Heart left ventricle (tissue), 16 donors: ENCODE data around the gene SCRN1. TPM values are rescaled to one million over a fixed set of nuclear protein-coding genes. Genes with fewer than 3 reads are reported as not detected.

Experiments used
- ATAC-seq, 4 donors: fragments of 200-7000 bp; cut with Tn5 transposase; one replicate each; pipeline ENCODE4 v1.9.1; 2020 to 2022; ENCODE audit warnings: moderate library complexity in 4 of 4, mild to moderate bottlenecking in 3 of 4, moderate number of reproducible peaks in 1 of 4
- DNase-seq, 5 donors: peaks; one replicate each; pipeline ENCODE4 v3.0.0-alpha.2; 2020
- H3K27ac ChIP-seq, 12 donors: fragments of 200-600 bp; sonication (generic) in 4 of 12; one replicate each; pipeline versions ENCODE4 v1.5.0 to v1.8.0; 2016 to 2022; ENCODE audit warnings: mild to moderate bottlenecking in 2 of 12
- H3K27me3 ChIP-seq, 9 donors: fragments of 200-600 bp; sonication (generic) in 2 of 9; one replicate each; pipeline versions ENCODE4 v1.5.1 to v1.8.0; 2016 to 2022; ENCODE audit warnings: mild to moderate bottlenecking in 3 of 9
- H3K36me3 ChIP-seq, 9 donors: fragments of 200-600 bp; sonication (generic) in 2 of 9; one replicate each; pipeline versions ENCODE4 v1.5.0 to v1.8.0; 2018 to 2022; ENCODE audit warnings: mild to moderate bottlenecking in 2 of 9
- H3K4me1 ChIP-seq, 12 donors: fragments of 200-600 bp; sonication (generic) in 4 of 12; one replicate each; pipeline versions ENCODE4 v1.5.0 to v1.8.0; 2016 to 2022; ENCODE audit warnings: mild to moderate bottlenecking in 3 of 12
- H3K4me3 ChIP-seq, 12 donors: fragments of 200-600 bp; sonication (generic) in 4 of 12; one replicate each; pipeline versions ENCODE4 v1.5.0 to v1.8.0; 2017 to 2022; ENCODE audit warnings: mild to moderate bottlenecking in 9 of 12, moderate library complexity in 4 of 12
- H3K9me3 ChIP-seq, 12 donors: fragments of 200-600 bp; sonication (generic) in 4 of 12; one replicate each; pipeline versions ENCODE4 v1.5.0 to v1.8.0; 2016 to 2022; ENCODE audit warnings: mild to moderate bottlenecking in 1 of 12
- POLR2A ChIP-seq, 2 donors: fragments of 450-650 bp; IDR thresholded peaks; one replicate each; pipeline ENCODE4 v1.6.1; 2017; ENCODE audit warnings: antibody characterized with exemption in 2 of 2, mild to moderate bottlenecking in 2 of 2, moderate library complexity in 2 of 2
- WGBS, 4 donors: extraction: QIAGEN DNeasy Blood & Tissue Kit in 2 of 4; methylation state at CpG; one replicate each; pipeline versions ENCODE4 v1.1.5 to v1.1.7; 2013 to 2018; 5-methylcytosine and 5-hydroxymethylcytosine counted together
- intact Hi-C, 10 donors: fragments of 100-400 bp; cut with DNase I; formaldehyde crosslinking; loops; one replicate each; pipeline versions ENCODE4 v1.11.1 to v1.14.2; 2022
- polyA plus RNA-seq, 2 donors: library from polyadenylated mRNA; stranded (reverse); fragments of 200-250 nt; gene quantifications; one replicate each; pipeline ENCODE4 v1.2.3, GENCODE V29; 2013
- total RNA-seq, 9 donors: library from RNA; depleted of rRNA in 2 of 9; stranded (reverse); fragments of >200 nt in 2 of 9; fragmentation: NEBNext Ultra II Directional in 3 of 9; extraction: Animal tissue kit (Norgen Biotek cat#: 25700) in 3 of 9; gene quantifications; one replicate each; pipeline versions ENCODE4 v1.1.0 to v1.2.4, GENCODE V29; 2016 to 2023
- TF ChIP-seq, protein P1 (sequence below), 12 donors: fragments of 200-600 bp; sonication (generic) in 4 of 12; IDR thresholded peaks; one replicate each; pipeline versions ENCODE4 v1.5.0 to v1.8.0; 2018 to 2022; ENCODE audit warnings: antibody characterized with exemption in 12 of 12, mild to moderate bottlenecking in 5 of 12
- donor health status: ischemic (EF 13 %, LVEDD 7.1; RV severe dilation, severe dysfunction).
- donor health status: healthy with polysubstance abuse.
- donor health status: DM: no; HTN: yes; CAD: no.
- donor health status: DM: no; HTN: no; CAD: no.
- donor health status: ischemic (EF 25% LVEDD 6.9; RV normal size, moderate dysfunction).
- donor health status: ischemic (EF 25% LVEDD 5.7; RV mildly dilated, moderate dysfunction).
- donor health status: healthy.
- donor health status: DM: yes; HTN: yes; CAD: no.
- donor health status: ischemic (EF 35%, LVEDD 5.7; RV mildly dilated, moderate dysfunction).
- donor health status: nonischemic (EF 11% LVEDD 7.7; RV severe dilation, severe dysfunction).
- donor health status: DM: yes; HTN: yes; CAD: no.
- donor health status: PGD.
- donor health status: ischemic (EF 29% LVEDD 5.4; RV normal size, mild dysfunction).
- donor health status: nonischemic (EF 23%, LVEDD 6.1; RV moderate dilation, normal function).

The SCRN1 gene
- total and polyA plus RNA-seq, 11 donors: 2.7 to 40.2 (median 20.1) TPM

- no peak for DNase-seq
- Histone ChIP-seq H3K36me3 (peaks cover 0 to 66% (median 22%) of the 10 kb centered on the region in 9 donors), H3K4me1 (peaks cover 0 to 12% (median 2%) of the 10 kb centered on the region in 12 donors), H3K9me3 (no peaks in the 10 kb centered on the region), H3K27ac (no peak overlapping the region), H3K27me3 (no peaks in the 10 kb centered on the region), H3K4me3 (no peak overlapping the region)
- ATAC-seq: no peak
- 84 to 96% (median 89%) methylated on average over 2 of the region's 2 CpGs for WGBS, 4 donors
- TF ChIP-seq, protein P1, sequence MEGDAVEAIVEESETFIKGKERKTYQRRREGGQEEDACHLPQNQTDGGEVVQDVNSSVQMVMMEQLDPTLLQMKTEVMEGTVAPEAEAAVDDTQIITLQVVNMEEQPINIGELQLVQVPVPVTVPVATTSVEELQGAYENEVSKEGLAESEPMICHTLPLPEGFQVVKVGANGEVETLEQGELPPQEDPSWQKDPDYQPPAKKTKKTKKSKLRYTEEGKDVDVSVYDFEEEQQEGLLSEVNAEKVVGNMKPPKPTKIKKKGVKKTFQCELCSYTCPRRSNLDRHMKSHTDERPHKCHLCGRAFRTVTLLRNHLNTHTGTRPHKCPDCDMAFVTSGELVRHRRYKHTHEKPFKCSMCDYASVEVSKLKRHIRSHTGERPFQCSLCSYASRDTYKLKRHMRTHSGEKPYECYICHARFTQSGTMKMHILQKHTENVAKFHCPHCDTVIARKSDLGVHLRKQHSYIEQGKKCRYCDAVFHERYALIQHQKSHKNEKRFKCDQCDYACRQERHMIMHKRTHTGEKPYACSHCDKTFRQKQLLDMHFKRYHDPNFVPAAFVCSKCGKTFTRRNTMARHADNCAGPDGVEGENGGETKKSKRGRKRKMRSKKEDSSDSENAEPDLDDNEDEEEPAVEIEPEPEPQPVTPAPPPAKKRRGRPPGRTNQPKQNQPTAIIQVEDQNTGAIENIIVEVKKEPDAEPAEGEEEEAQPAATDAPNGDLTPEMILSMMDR (IDR thresholded peaks at IDR 0.05): no peak
- TF ChIP-seq POLR2A (IDR thresholded peaks at IDR 0.05): no peak
- intact Hi-C loops: loop anchor here in 9 of 10 donors (5.0 to 10.0 kb wide), 3 partner anchors 106 to 116 kb away; no protein-coding TSS in a partner anchor
Measured at GRCh38 chr7:29948587-29948986, 41.0 kb downstream of the SCRN1 start.

DNA sequence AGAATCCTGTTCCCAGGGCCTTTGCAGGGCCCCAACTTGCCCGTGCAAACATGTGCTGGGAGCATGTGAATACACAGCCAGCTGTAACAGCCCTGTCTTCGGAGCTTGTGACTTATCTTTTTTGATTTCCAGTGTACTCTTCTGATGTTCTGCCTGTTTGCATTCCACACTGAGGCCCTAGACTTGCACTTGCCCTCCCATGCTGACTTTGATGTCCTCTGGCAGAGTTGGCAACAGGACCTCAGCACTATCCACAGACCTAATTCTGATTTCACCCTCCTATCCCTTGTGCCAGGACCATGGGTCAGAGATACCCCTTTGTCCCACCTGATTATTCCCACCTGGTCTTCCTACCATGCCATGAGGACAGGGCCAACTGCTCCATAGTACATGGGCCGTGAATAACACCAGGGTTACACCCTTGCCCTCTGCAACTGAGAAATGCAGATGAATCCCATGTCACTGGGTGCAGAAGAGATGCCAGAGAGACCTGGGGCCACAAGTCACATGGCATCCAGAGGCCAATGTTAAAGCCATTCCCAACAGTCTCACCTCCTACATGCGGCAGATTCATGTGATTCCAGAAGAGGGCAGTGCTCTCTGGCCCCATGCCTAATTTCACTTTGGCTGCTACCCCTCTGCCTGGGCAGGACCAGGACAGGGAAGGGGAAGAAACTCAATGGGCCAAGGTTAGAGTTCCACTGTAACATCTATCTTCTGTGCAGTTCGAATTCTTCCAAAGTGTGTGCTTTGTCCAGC is 43.0 kb downstream of the SCRN1 start:
- TF ChIP-seq POLR2A (IDR thresholded peaks at IDR 0.05): no peak
- TF ChIP-seq, protein P1 (IDR thresholded peaks at IDR 0.05): peak in 11 of 12 donors; percentile 12 to 54 (median 33)
- H3K4me1 ChIP-seq: peaks cover 0 to 11% (median 0%) of the 10 kb centered on the region in 12 donors
- DNase-seq (peak in 4 of 5 donors; percentile 37 to 52 (median 40)), ATAC-seq (peak; percentile 40 to 82 (median 56))
- H3K36me3 ChIP-seq: peaks cover 0 to 70% (median 22%) of the 10 kb centered on the region in 9 donors
- WGBS, 4 donors: 64 to 80% (median 72%) methylated on average over 5 of the region's 5 CpGs
- no peak overlapping the region for H3K4me3 ChIP-seq
- H3K27ac ChIP-seq: peak overlapping the region in 1 of 12 donors; percentile 9
- no peaks in the 10 kb centered on the region for H3K9me3 ChIP-seq
- H3K27me3 ChIP-seq: no peaks in the 10 kb centered on the region
- intact Hi-C loops: loop anchor here (2.0 to 10.0 kb wide), 4 partner anchors 108 to 118 kb away; no protein-coding TSS in a partner anchor

DNA sequence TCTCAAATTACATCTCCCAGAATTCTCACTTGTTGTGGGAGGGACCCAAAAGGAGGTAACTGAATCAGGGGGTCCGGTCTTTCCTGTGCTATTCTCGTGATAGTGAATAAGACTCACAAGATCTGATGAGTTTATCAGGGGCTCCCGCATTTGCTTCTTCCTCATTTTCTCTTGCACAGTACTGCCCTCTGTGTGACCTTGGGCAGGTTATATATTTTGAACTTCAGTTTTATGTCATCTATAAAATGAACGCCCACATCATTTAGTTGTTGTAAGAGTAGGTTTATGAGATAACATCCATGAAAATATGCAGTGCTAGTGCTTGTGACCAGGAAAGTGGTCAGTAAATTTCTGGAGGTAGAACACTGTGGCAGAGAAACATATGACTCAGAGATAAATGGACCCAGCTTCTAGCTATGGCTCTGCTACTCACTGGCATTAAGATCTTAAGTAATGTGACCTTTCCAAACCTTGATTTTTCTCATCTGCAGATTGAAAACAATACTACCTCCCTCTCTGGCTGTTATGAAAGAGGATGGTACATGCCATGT is 44.3 kb downstream of the SCRN1 start:
- WGBS, 4 donors: 94 to 98% (median 97%) methylated on average over 4 of the region's 4 CpGs
- intact Hi-C loops: loop anchor here in 9 of 10 donors (5.0 to 10.0 kb wide), 3 partner anchors 109 to 119 kb away; no protein-coding TSS in a partner anchor
- ATAC-seq: no peak
- no peaks in the 10 kb centered on the region for H3K9me3 ChIP-seq
- TF ChIP-seq POLR2A (IDR thresholded peaks at IDR 0.05): no peak
- TF ChIP-seq, protein P1 (IDR thresholded peaks at IDR 0.05): no peak
- peaks cover 0 to 72% (median 16%) of the 10 kb centered on the region in 9 donors for H3K36me3 ChIP-seq
- DNase-seq: no peak
- H3K4me3 ChIP-seq: no peak overlapping the region
- H3K27ac ChIP-seq: no peak overlapping the region
- peaks cover 0 to 11% (median 0%) of the 10 kb centered on the region in 12 donors for H3K4me1 ChIP-seq
- H3K27me3 ChIP-seq: no peaks in the 10 kb centered on the region

- no peaks in the 10 kb centered on the region for H3K27me3 ChIP-seq
- no peak for TF ChIP-seq POLR2A (IDR thresholded peaks at IDR 0.05)
- TF ChIP-seq, protein P1 (IDR thresholded peaks at IDR 0.05): no peak
- 94 to 99% (median 98%) methylated on average over 2 of the region's 2 CpGs for WGBS, 4 donors
- peaks cover 0 to 96% (median 31%) of the 10 kb centered on the region in 9 donors for H3K36me3 ChIP-seq
- no peaks in the 10 kb centered on the region for H3K9me3 ChIP-seq
- no peaks in the 10 kb centered on the region for H3K4me1 ChIP-seq
- ATAC-seq (no peak), DNase-seq (no peak)
- no peak overlapping the region for H3K27ac ChIP-seq
- intact Hi-C loops: loop anchor here in 5 of 10 donors (10.0 kb wide), 2 partner anchors 115 to 125 kb away; no protein-coding TSS in a partner anchor
- no peak overlapping the region for H3K4me3 ChIP-seq
Measured at GRCh38 chr7:29940199-29940598, 49.4 kb downstream of the SCRN1 start.
